Ishikawa (cell line): Measurements from ENCODE around the gene SRF.

Experiments used
- EP300 ChIP-seq: IDR thresholded peaks from 2 replicates; pipeline ENCODE4 v1.6.1; 2012; ENCODE audit warnings: borderline replicate concordance
- NFIC ChIP-seq: IDR thresholded peaks from 2 replicates; pipeline ENCODE4 v1.6.1; 2012
- RAD21 ChIP-seq: IDR thresholded peaks from 2 replicates; pipeline ENCODE4 v1.6.1; 2012; ENCODE audit warnings: low read depth
- REST ChIP-seq: IDR thresholded peaks from 2 replicates; pipeline ENCODE4 v1.6.1; 2012; ENCODE audit warnings: low read depth, mild to moderate bottlenecking
- TAF1 ChIP-seq: IDR thresholded peaks from 2 replicates; pipeline ENCODE4 v1.6.1; 2012; ENCODE audit warnings: low read depth, mild to moderate bottlenecking
- TCF12 ChIP-seq: IDR thresholded peaks from 2 replicates; pipeline ENCODE4 v1.6.1; 2012; ENCODE audit warnings: low read depth
- ZBTB7A ChIP-seq: IDR thresholded peaks from 2 replicates; pipeline ENCODE4 v1.6.1; 2012; ENCODE audit warnings: low read depth

DNA sequence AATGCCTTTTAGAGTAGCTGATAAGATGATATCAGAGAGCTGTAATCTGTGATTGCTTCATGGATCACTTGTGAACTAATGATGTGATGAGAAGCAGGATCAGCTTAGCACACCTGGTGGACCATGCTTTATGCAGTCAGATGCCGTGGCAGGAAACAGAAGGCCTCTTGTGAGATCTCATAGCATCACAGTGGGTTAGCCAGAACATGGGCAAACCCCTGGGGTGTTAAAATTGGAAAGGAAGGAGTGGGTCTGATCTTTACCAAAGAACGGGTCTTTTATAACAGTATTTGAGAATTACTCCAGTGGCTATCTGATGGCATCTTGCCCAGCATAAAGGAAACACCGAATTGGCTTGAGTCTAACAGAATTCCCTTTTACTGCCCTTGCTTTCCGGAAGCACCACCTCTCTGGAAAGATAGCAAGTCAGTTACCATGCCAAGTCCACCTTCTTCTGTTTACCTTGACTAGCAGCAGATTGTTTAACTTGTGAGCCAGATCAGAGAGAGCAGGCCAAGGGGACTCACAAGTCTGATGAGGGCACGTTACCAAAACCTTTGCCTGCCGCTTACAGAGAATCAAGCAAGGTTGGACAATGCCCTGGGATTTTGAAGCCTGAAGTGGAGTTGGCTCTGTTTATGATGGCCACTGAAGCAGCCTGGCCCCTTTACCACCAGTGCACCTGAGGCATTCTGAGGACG is 20.9 kb upstream of the SRF start:
- TF ChIP-seq RAD21 (no peak), ZBTB7A (no peak), EP300 (no peak), REST (no peak), TCF12 (no peak), TAF1 (no peak), NFIC (no peak)
